Astrocyte of the cerebellum (primary cell): Measurements from ENCODE around the gene RNF144B.

Experiments
- DNase-seq: peaks from one replicate; pipeline ENCODE4 v3.0.0-alpha.2; 2011; ENCODE audit warnings: low read depth
- H3K4me3 ChIP-seq: 2 replicates; pipeline ENCODE4 v1.5.1; 2011; ENCODE audit warnings: mild to moderate bottlenecking, low read depth, low read length, moderate library complexity
- CTCF ChIP-seq: IDR thresholded peaks from 2 replicates; pipeline ENCODE4 v1.5.1; 2012; ENCODE audit warnings: low read length, low read depth, moderate library complexity, mild to moderate bottlenecking; ENCODE audit errors: missing control alignments
- in situ Hi-C: cut with HindIII; loops from 2 replicates; pipeline ENCODE4 v1.10.0; 2017; ENCODE audit warnings: low sequenced_read_pairs

RNF144B gene

DNA sequence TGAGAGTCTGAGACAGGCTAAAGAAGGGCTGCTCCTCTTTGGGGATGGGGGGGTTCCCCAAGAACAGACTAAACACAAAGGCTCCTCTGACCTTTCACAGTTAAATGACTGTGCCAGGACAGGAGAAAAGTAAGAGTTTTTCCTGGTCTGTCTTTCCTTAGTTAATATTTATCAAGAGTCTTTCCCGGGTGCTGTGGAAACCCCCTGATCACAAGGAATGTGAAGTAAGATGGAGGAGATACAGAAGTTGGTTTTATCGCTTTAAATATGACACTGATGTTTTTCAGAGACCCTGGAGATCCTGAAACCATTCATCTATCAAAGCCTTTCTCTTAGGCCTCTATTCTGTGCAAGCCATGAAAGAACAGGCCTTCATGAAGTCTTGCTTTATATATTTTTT is 105.8 kb downstream of the RNF144B start:
- no peak for TF ChIP-seq CTCF
- in situ Hi-C loops = no loop called here
- no peak for DNase-seq
- H3K4me3 ChIP-seq = no peak overlapping the region

GRCh38 chr6:18493382-18493891 is 106.3 kb downstream of the RNF144B start:
- DNase-seq = no peak
- no peak for TF ChIP-seq CTCF
- in situ Hi-C loops = no loop called here
- no peak overlapping the region for H3K4me3 ChIP-seq

GRCh38 chr6:18493925-18494324 is 106.8 kb downstream of the RNF144B start:
- in situ Hi-C loops = no loop called here
- no peak overlapping the region for H3K4me3 ChIP-seq
- no peak for TF ChIP-seq CTCF
- no peak for DNase-seq

GRCh38 chr6:18495236-18495635 is 108.1 kb downstream of the RNF144B start:
- DNase-seq = no peak
- in situ Hi-C loops = no loop called here
- H3K4me3 ChIP-seq = no peak overlapping the region
- no peak for TF ChIP-seq CTCF

- peak; percentile 70 for DNase-seq
- no peak for TF ChIP-seq CTCF
- in situ Hi-C loops = no loop called here
- no peak overlapping the region for H3K4me3 ChIP-seq
These were observed 109.3 kb downstream of the RNF144B start for GRCh38 chr6:18496462-18496861.

DNA sequence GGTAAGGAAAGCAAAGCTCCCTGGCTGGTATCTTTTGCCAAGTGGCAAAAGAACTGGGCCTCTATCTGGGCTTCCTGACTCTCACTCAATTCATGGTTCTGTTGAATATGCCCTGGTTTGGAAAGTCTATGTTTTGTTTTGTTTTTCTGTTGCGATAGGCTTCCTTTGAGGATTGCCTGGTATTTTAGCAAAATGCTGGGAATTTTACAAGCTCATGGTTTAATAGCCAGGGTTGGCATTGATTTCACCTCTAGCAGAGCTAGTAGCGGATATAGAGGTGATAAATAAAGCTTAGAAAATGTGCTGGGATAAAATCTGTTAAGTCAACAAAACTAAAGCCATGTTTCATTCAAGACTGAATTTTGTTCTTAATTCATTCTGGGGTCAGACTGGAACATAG is 109.9 kb downstream of the RNF144B start:
- in situ Hi-C loops = no loop called here

More for the DNA sequence above, 109.9 kb downstream of the RNF144B start:
- H3K4me3 ChIP-seq = no peak overlapping the region
- TF ChIP-seq CTCF = no peak
- DNase-seq = no peak
